WI38 (cell line): ENCODE results near the gene GULP1.

Experiments
- H3K4me3 ChIP-seq: 2 replicates; pipeline ENCODE4 v1.5.1; 2011; ENCODE audit warnings: low read depth, mild to moderate bottlenecking, control low read depth, low read length
- TF ChIP-seq, protein P1 (sequence below): IDR thresholded peaks from 2 replicates; pipeline ENCODE4 v1.5.1; 2012; ENCODE audit warnings: low read depth, mild to moderate bottlenecking, control low read depth, low read length

Gene GULP1

DNA sequence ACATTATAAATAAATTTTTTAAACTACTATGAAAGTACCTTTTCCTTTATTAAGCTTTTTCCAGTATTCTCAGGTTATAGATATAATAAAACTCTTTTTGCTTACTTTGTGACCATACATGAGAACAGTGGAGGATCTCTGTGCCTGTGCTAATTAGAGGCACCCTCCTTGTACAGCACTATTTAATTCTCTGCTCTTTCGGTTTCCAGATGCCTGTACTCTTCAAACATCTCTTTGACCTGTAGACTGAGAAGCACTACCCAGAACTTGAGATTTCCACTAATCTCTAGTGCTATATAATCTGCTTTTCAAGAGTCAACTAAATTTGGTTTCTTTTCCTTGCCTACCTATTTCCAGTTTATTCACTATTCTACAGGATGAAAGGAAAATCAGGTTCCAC lies 131.1 kb downstream of the GULP1 start:
- no peak overlapping the region for H3K4me3 ChIP-seq
- TF ChIP-seq, protein P1, sequence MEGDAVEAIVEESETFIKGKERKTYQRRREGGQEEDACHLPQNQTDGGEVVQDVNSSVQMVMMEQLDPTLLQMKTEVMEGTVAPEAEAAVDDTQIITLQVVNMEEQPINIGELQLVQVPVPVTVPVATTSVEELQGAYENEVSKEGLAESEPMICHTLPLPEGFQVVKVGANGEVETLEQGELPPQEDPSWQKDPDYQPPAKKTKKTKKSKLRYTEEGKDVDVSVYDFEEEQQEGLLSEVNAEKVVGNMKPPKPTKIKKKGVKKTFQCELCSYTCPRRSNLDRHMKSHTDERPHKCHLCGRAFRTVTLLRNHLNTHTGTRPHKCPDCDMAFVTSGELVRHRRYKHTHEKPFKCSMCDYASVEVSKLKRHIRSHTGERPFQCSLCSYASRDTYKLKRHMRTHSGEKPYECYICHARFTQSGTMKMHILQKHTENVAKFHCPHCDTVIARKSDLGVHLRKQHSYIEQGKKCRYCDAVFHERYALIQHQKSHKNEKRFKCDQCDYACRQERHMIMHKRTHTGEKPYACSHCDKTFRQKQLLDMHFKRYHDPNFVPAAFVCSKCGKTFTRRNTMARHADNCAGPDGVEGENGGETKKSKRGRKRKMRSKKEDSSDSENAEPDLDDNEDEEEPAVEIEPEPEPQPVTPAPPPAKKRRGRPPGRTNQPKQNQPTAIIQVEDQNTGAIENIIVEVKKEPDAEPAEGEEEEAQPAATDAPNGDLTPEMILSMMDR = no peak

DNA sequence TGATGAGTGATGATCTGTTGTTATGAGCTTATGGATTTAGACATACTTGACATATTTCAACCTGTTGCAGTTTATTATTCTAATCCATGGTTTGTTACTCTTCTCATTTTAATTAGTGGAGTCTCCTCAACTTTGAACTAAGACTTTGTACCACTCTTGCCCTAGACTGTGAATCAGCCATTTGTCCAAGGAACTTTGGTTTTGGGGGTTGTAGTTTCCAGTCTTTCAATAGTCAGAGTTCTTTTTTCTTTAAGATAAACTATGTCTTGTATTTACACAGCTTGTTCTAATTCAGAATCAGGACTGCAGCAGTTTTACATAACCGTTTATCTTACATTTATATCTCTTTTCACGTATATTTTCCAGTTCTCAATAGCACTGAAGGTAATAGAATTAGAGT lies 133.6 kb downstream of the GULP1 start:
- TF ChIP-seq, protein P1 = no peak

DNA sequence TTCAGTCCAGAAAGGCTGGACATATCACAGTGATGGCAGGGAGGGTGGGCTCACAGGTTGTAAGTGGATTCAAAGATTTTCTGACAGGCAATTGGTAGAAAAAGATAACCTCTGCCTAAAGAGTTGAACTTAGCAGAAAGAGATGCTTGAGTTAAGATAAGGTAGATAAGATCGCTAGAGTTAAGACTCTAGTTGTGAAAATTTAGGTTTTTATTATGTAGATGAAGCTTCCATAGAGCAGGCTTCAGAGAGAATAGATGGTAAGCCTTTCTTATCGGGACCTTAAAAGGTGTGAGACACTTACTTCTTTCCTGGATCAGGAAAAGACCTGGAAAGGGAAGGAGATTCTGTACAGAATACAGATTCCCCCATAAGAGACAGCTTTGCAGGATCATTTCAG lies 134.4 kb downstream of the GULP1 start:
- no peak overlapping the region for H3K4me3 ChIP-seq
- TF ChIP-seq, protein P1 = no peak

More for the DNA sequence above, 133.6 kb downstream of the GULP1 start:
- no peak overlapping the region for H3K4me3 ChIP-seq

DNA sequence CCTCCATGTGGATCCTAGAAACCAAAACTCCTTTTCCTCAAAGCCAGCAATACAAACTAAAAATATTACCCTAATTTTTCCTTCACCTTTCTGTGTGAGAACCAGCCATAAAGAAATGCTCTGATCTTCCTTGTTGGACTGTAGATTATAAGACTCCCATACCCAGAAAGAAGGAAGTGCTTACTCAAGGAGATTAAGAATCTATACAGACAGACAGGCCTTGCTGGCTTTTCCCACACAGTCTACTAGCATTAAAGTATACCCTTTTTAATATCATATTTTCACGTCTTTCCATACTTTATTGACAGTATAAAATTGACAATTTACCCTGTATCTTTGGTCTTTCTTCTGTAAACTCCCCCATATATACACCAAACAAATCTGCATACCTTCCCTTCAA lies 139.0 kb downstream of the GULP1 start:
- no peak overlapping the region for H3K4me3 ChIP-seq
- TF ChIP-seq, protein P1 = no peak

DNA sequence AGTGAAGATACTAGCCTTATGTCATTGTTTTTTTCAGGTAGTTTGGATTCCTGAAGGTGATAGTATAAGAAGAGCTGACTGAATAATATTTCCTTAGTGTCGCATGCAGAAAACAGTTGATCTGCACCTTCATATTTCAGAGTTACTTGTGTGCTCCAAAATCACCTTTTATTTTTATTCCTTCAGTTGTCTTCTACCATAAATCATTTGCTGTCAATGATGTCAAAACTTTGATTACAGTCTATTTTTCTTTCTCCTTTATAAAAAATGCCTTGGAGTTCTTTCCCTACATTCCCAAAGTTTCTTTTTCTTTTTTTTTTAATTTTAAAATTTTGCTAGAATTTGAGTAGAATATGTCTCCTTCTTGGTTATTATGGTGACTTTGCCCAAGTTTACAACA lies 142.3 kb downstream of the GULP1 start:
- H3K4me3 ChIP-seq = no peak overlapping the region
- TF ChIP-seq, protein P1 = no peak

DNA sequence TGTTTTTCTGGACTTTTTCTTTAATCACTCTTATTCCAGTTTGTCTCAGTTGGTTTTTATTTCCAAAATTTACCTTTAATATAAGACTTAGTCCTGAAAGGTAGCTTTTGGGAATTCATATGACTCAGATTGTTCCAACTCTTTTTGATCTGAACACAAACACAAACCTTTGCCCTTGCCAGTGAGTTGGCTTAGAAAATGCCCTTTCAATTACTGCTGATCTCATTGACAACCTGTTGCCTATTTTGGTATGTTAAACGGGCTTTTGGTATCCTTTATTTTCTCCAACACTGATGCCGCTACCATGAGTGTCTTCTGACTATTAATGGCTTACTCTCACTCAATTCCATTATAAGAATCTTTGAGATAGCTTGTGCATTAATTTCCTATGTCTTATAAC lies 143.4 kb downstream of the GULP1 start:
- H3K4me3 ChIP-seq = no peak overlapping the region
- TF ChIP-seq, protein P1 = no peak

DNA sequence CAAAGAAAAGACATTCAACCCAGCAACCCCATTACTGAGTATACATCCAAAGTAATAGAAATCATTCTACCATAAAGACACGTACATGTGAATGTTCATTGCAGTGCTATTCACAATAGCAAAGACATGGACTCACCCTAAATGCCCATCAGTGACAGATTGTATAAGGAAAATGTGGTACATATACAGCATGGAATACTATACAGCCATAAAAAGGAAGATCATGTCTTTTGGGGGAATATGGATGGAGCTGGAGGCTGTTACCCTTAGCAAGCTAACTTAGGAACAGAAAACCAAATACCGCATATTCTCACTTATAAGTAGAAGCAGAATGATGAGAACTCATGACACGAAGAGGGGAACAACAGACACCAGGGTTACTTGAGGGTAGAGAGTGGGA lies 145.9 kb downstream of the GULP1 start:
- H3K4me3 ChIP-seq = no peak overlapping the region
- TF ChIP-seq, protein P1 = no peak
